Testis (tissue), 3 donors: ENCODE data around the gene MYO19. TPM values are rescaled to one million over a fixed set of nuclear protein-coding genes. Genes with fewer than 3 reads are reported as not detected.

Experiments used
- DNase-seq: peaks from one replicate; pipeline ENCODE4 v3.0.0-alpha.2; 2019
- H3K27ac ChIP-seq, 2 donors: fragments of 200-600 bp; sonication (generic); one replicate each; pipeline ENCODE4 v1.5.1; 2019
- H3K27me3 ChIP-seq: fragments of 200-600 bp; sonication (generic); one replicate; pipeline ENCODE4 v1.5.1; 2019
- H3K36me3 ChIP-seq: fragments of 200-600 bp; sonication (generic); one replicate; pipeline ENCODE4 v1.5.1; 2017; ENCODE audit warnings: low read depth; ENCODE audit errors: missing control alignments
- H3K4me1 ChIP-seq: fragments of 200-600 bp; sonication (generic); one replicate; pipeline ENCODE4 v1.5.1; 2019
- H3K4me3 ChIP-seq, 2 donors: fragments of 200-600 bp; sonication (generic); one replicate each; pipeline ENCODE4 v1.5.1; 2017 to 2019
- H3K9me3 ChIP-seq: fragments of 200-600 bp; sonication (generic); one replicate; pipeline ENCODE4 v1.5.1; 2017
- POLR2A ChIP-seq: fragments of 450-650 bp; IDR thresholded peaks from one replicate; pipeline ENCODE4 v1.6.1; 2017; ENCODE audit warnings: antibody characterized with exemption, mild to moderate bottlenecking, moderate library complexity
- WGBS, 2 donors: methylation state at CpG; one replicate each; pipeline ENCODE4 v1.1.5; 2018; 5-methylcytosine and 5-hydroxymethylcytosine counted together
- intact Hi-C: fragments of 100-400 bp; cut with DNase I; formaldehyde crosslinking; loops from one replicate; pipeline ENCODE4 v1.15.1; 2023; ENCODE audit warnings: low total_unique reads
- polyA plus RNA-seq: library from polyadenylated mRNA; stranded (reverse); fragments of 350-450 nt; fragmentation: Illumina TruSeq; extraction: RNeasy Lipid Tissue Mini Kit (QIAGEN cat#74804); gene quantifications from one replicate; pipeline ENCODE4 v1.2.3, GENCODE V29; 2014; ENCODE audit warnings: low read depth, low replicate concordance; ENCODE audit not compliant: insufficient read depth
- total RNA-seq, 2 donors: library from RNA; depleted of rRNA; stranded (reverse); fragments of >200 nt; gene quantifications; one replicate each; pipeline ENCODE4 v1.2.3, GENCODE V29; 2016
- TF ChIP-seq, protein P1 (sequence below), 3 experiments: fragments of 450-650 bp in 2 of 3; fragments of 200-600 bp in 1 of 3; sonication (generic) in 1 of 3; IDR thresholded peaks; one replicate each; pipeline ENCODE4 v1.5.1; 2016 to 2019; ENCODE audit warnings: antibody characterized with exemption in 3 of 3, mild to moderate bottlenecking in 2 of 3, moderate library complexity in 1 of 3

Gene MYO19
- total and polyA plus RNA-seq, 3 donors from 2014 or later = 52.2 to 163 (median 128) TPM

DNA sequence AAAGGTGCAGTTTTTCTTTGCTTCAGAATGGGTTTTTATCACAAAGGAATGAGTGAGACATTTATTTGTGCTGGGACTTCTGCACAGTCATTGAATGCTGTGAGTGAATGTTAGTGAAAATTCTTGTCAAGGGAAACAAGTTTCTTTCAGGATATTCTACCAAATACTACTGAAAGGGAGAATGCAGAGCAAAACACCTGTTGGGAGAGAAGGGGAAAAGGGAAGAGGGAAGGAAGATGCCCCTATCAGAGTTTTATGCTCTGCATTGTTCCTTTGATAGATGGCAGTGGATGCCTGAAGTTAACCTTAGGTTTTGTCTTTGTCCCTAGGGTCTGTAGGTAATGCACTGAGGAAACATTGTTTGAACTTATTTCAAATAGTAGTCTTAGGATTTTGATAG, 13.1 kb upstream of the MYO19 start:
- no peak for DNase-seq
- TF ChIP-seq, protein P1, sequence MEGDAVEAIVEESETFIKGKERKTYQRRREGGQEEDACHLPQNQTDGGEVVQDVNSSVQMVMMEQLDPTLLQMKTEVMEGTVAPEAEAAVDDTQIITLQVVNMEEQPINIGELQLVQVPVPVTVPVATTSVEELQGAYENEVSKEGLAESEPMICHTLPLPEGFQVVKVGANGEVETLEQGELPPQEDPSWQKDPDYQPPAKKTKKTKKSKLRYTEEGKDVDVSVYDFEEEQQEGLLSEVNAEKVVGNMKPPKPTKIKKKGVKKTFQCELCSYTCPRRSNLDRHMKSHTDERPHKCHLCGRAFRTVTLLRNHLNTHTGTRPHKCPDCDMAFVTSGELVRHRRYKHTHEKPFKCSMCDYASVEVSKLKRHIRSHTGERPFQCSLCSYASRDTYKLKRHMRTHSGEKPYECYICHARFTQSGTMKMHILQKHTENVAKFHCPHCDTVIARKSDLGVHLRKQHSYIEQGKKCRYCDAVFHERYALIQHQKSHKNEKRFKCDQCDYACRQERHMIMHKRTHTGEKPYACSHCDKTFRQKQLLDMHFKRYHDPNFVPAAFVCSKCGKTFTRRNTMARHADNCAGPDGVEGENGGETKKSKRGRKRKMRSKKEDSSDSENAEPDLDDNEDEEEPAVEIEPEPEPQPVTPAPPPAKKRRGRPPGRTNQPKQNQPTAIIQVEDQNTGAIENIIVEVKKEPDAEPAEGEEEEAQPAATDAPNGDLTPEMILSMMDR (IDR thresholded peaks at IDR 0.05) = no peak
- no peak for TF ChIP-seq POLR2A
- Histone ChIP-seq H3K27me3 (no peaks in the 10 kb centered on the region), H3K36me3 (no peaks in the 10 kb centered on the region), H3K27ac (no peak overlapping the region), H3K9me3 (no peaks in the 10 kb centered on the region), H3K4me1 (peaks cover 35% of the 10 kb centered on the region), H3K4me3 (no peak overlapping the region)
- intact Hi-C loops = loop anchor here (10.0 kb wide), 1 partner anchor 47 kb away; the partner anchor contains the start of gene DHRS11

- intact Hi-C loops = loop anchor here (10.0 kb wide), 1 partner anchor 48 kb away; the partner anchor contains the start of gene DHRS11
- Histone ChIP-seq H3K4me1 (peaks cover 35% of the 10 kb centered on the region), H3K27ac (peak overlapping the region in 1 of 2 donors; percentile 100), H3K9me3 (no peaks in the 10 kb centered on the region), H3K36me3 (no peaks in the 10 kb centered on the region), H3K4me3 (peak overlapping the region; percentile 92 to 96), H3K27me3 (no peaks in the 10 kb centered on the region)
- 14 to 15% methylated on average over 7 of the region's 7 CpGs for WGBS, 2 donors
- no peak for TF ChIP-seq POLR2A
- TF ChIP-seq, protein P1 (IDR thresholded peaks at IDR 0.05) = no peak
- DNase-seq = no peak
Measured at GRCh38 chr17:36546418-36547093, 11.9 kb upstream of the MYO19 start.

GRCh38 chr17:36545465-36546417, 11.1 kb upstream of the MYO19 start:
- peak overlapping the region; percentile 97 to 100 for H3K27ac ChIP-seq
- no peaks in the 10 kb centered on the region for H3K27me3 ChIP-seq
- peak overlapping the region; percentile 92 to 96 for H3K4me3 ChIP-seq
- no peaks in the 10 kb centered on the region for H3K36me3 ChIP-seq
- intact Hi-C loops = loop anchor here (10.0 kb wide), 1 partner anchor 49 kb away; the partner anchor contains the start of gene DHRS11
- 0 to 2% methylated on average over 17 to 57 of the region's 60 CpGs for WGBS, 2 donors
- peaks cover 35% of the 10 kb centered on the region for H3K4me1 ChIP-seq
- TF ChIP-seq POLR2A = peak; percentile 10
- TF ChIP-seq, protein P1 (IDR thresholded peaks at IDR 0.05) = no peak
- H3K9me3 ChIP-seq = no peaks in the 10 kb centered on the region
- DNase-seq = peak; percentile 97

GRCh38 chr17:36545077-36545464, 10.4 kb upstream of the MYO19 start:
- H3K4me3 ChIP-seq = peak overlapping the region; percentile 92 to 96
- no peaks in the 10 kb centered on the region for H3K36me3 ChIP-seq
- DNase-seq = no peak
- peak overlapping the region; percentile 97 to 100 for H3K27ac ChIP-seq
- peaks cover 35% of the 10 kb centered on the region for H3K4me1 ChIP-seq
- 1% methylated on average over 17 of the region's 38 CpGs; no CpG with 5 or more reads in 1 of the 2 donors for WGBS, 2 donors
- H3K27me3 ChIP-seq = no peaks in the 10 kb centered on the region
- intact Hi-C loops = loop anchor here (10.0 kb wide), 1 partner anchor 50 kb away; the partner anchor contains the start of gene DHRS11
- H3K9me3 ChIP-seq = no peaks in the 10 kb centered on the region
- TF ChIP-seq, protein P1 (IDR thresholded peaks at IDR 0.05) = no peak
- no peak for TF ChIP-seq POLR2A
